Measurements from ENCODE around the gene OTUD6A.

- no peak for TF ChIP-seq EZH2 (IDR thresholded peaks at IDR 0.05)
- TF ChIP-seq FOXP2 (optimal IDR thresholded peaks at IDR 0.05; ENCODE audit: control extremely low read depth, extremely low read length, insufficient read depth) = no peak
- no peak for TF ChIP-seq POLR2AphosphoS5 (IDR thresholded peaks at IDR 0.05; ENCODE audit: borderline replicate concordance, low read depth, low read length)
Measured at GRCh38 chrX:70039758-70040157, 22.5 kb upstream of the OTUD6A start.
